HG02970 (cell line): ENCODE results near the gene DIPK1B.

Source experiments
- ATAC-seq: cut with Tn5 transposase; IDR thresholded peaks from one replicate; pipeline ENCODE4 v1.9.1; 2021; ENCODE audit warnings: mild to moderate bottlenecking, moderate library complexity, moderate number of reproducible peaks; ENCODE audit not compliant: unreplicated experiment, low FRiP score

DIPK1B gene

GRCh38 chr9:136673088-136673974, 39.0 kb upstream of the DIPK1B start:
- ATAC-seq, result no peak

GRCh38 chr9:136673975-136674785, 38.2 kb upstream of the DIPK1B start:
- ATAC-seq, result no peak

- no peak for ATAC-seq
Measured at GRCh38 chr9:136674786-136675349, 37.5 kb upstream of the DIPK1B start.

GRCh38 chr9:136675477-136676296, 36.7 kb upstream of the DIPK1B start:
- ATAC-seq, result no peak

GRCh38 chr9:136676297-136676794, 36.0 kb upstream of the DIPK1B start:
- ATAC-seq, result no peak

GRCh38 chr9:136676920-136677686, 35.3 kb upstream of the DIPK1B start:
- ATAC-seq, result no peak

GRCh38 chr9:136678034-136678433, 34.3 kb upstream of the DIPK1B start:
- no peak for ATAC-seq

- ATAC-seq, result no peak
Measured at GRCh38 chr9:136678624-136679023, 33.7 kb upstream of the DIPK1B start.

GRCh38 chr9:136679431-136679941, 32.9 kb upstream of the DIPK1B start:
- no peak for ATAC-seq

GRCh38 chr9:136681029-136681428, 31.3 kb upstream of the DIPK1B start:
- no peak for ATAC-seq

GRCh38 chr9:136681945-136682699, 30.2 kb upstream of the DIPK1B start:
- ATAC-seq, result no peak

- no peak for ATAC-seq
Measured at GRCh38 chr9:136682710-136683109, 29.7 kb upstream of the DIPK1B start.

GRCh38 chr9:136683173-136683745, 29.1 kb upstream of the DIPK1B start:
- no peak for ATAC-seq

- no peak for ATAC-seq
Measured at GRCh38 chr9:136683755-136684154, 28.6 kb upstream of the DIPK1B start.

- ATAC-seq, result no peak
Measured at GRCh38 chr9:136684339-136684738, 28.0 kb upstream of the DIPK1B start.

- ATAC-seq, result no peak
Measured at GRCh38 chr9:136684799-136685198, 27.6 kb upstream of the DIPK1B start.

- ATAC-seq, result no peak
Measured at GRCh38 chr9:136685216-136685615, 27.2 kb upstream of the DIPK1B start.
